H9 (cell line): ENCODE results near the gene MID1. TPM values are rescaled to one million over a fixed set of nuclear protein-coding genes. Genes with fewer than 3 reads are reported as not detected.

Source experiments
- DNase-seq: peaks from one replicate; pipeline ENCODE4 v3.0.0-alpha.2; 2017
- H2AFZ ChIP-seq: one replicate; pipeline ENCODE4 v1.6.1; 2013; ENCODE audit warnings: mild to moderate bottlenecking, low read length, control low read depth, moderate library complexity
- H2AK5ac ChIP-seq: 2 replicates; pipeline ENCODE4 v1.6.1; 2013; ENCODE audit warnings: low read length, control low read depth, mixed read lengths; ENCODE audit not compliant: insufficient read length
- H2BK120ac ChIP-seq: one replicate; pipeline ENCODE4 v1.6.1; 2013; ENCODE audit warnings: low read depth, mild to moderate bottlenecking, low read length, control low read depth, inconsistent platforms; ENCODE audit not compliant: poor library complexity, severe bottlenecking
- H2BK12ac ChIP-seq: 2 replicates; pipeline ENCODE4 v1.6.1; 2013; ENCODE audit warnings: low read length, control low read depth, mixed read lengths, low read depth; ENCODE audit not compliant: insufficient read length
- H2BK15ac ChIP-seq: 2 replicates; pipeline ENCODE4 v1.6.1; 2013; ENCODE audit warnings: low read depth, low read length, control low read depth
- H2BK20ac ChIP-seq: one replicate; pipeline ENCODE4 v1.6.1; 2013; ENCODE audit warnings: low read depth, mild to moderate bottlenecking, low read length, control low read depth, inconsistent platforms; ENCODE audit not compliant: poor library complexity, severe bottlenecking
- H2BK5ac ChIP-seq: 2 replicates; pipeline ENCODE4 v1.6.1; 2013; ENCODE audit warnings: low read length, control low read depth, mixed read lengths; ENCODE audit not compliant: insufficient read length
- H3K14ac ChIP-seq: 2 replicates; pipeline ENCODE4 v1.6.1; 2013; ENCODE audit warnings: low read length, control low read depth; ENCODE audit not compliant: insufficient read depth
- H3K18ac ChIP-seq: 2 replicates; pipeline ENCODE4 v1.6.1; 2013; ENCODE audit warnings: low read depth, mild to moderate bottlenecking, mixed read lengths, low read length, control low read depth; ENCODE audit not compliant: insufficient read length
- H3K23ac ChIP-seq: 2 replicates; pipeline ENCODE4 v1.6.1; 2013; ENCODE audit warnings: low read length, control low read depth, mixed read lengths, low read depth; ENCODE audit not compliant: insufficient read length
- H3K23me2 ChIP-seq: 2 replicates; pipeline ENCODE4 v1.6.1; 2013; ENCODE audit warnings: low read depth, mild to moderate bottlenecking, mixed read lengths, low read length, control low read depth; ENCODE audit not compliant: insufficient read length, poor library complexity, severe bottlenecking
- H3K27ac ChIP-seq: 2 replicates; pipeline ENCODE4 v1.5.1; 2013; ENCODE audit warnings: low read length, control low read depth, mixed read lengths, low read depth; ENCODE audit not compliant: insufficient read length
- H3K27me3 ChIP-seq: 2 replicates; pipeline ENCODE4 v1.6.1; 2013; ENCODE audit warnings: low read length, control low read depth, inconsistent platforms; ENCODE audit not compliant: insufficient read depth
- H3K4ac ChIP-seq: 2 replicates; pipeline ENCODE4 v1.6.1; 2013; ENCODE audit warnings: low read depth, mild to moderate bottlenecking, control low read depth, inconsistent platforms, low read length, moderate library complexity
- H3K4me1 ChIP-seq: 2 replicates; pipeline ENCODE4 v1.6.1; 2013; ENCODE audit warnings: low read length, control low read depth, inconsistent platforms; ENCODE audit not compliant: insufficient read depth
- H3K4me2 ChIP-seq: 2 replicates; pipeline ENCODE4 v1.6.1; 2013; ENCODE audit warnings: low read length, control low read depth, mixed read lengths; ENCODE audit not compliant: insufficient read length, insufficient read depth
- H3K56ac ChIP-seq: 2 replicates; pipeline ENCODE4 v1.6.1; 2013; ENCODE audit warnings: low read depth, mild to moderate bottlenecking, mixed read lengths, low read length, control low read depth; ENCODE audit not compliant: insufficient read length
- H3K79me1 ChIP-seq: 2 replicates; pipeline ENCODE4 v1.6.1; 2013; ENCODE audit warnings: low read depth, mild to moderate bottlenecking, moderate library complexity, low read length, control low read depth, inconsistent platforms; ENCODE audit not compliant: insufficient read depth, poor library complexity, severe bottlenecking
- H3K79me2 ChIP-seq: 2 replicates; pipeline ENCODE4 v1.6.1; 2013; ENCODE audit warnings: low read length, control low read depth, inconsistent platforms; ENCODE audit not compliant: insufficient read depth
- H3K9ac ChIP-seq: 2 replicates; pipeline ENCODE4 v1.6.1; 2013; ENCODE audit warnings: low read length, control low read depth, mixed read lengths; ENCODE audit not compliant: insufficient read length; ENCODE audit errors: extremely low read depth
- H3K9me3 ChIP-seq: one replicate; pipeline ENCODE4 v1.6.1; 2013; ENCODE audit warnings: low read depth, low read length, inconsistent platforms; ENCODE audit not compliant: control insufficient read depth
- H3T11ph ChIP-seq: one replicate; pipeline ENCODE4 v1.6.1; 2013; ENCODE audit warnings: mild to moderate bottlenecking, low read length, control low read depth, inconsistent platforms
- H4K20me1 ChIP-seq: one replicate; pipeline ENCODE4 v1.6.1; 2013; ENCODE audit not compliant: control insufficient read depth, insufficient read length, insufficient read depth
- H4K5ac ChIP-seq: 2 replicates; pipeline ENCODE4 v1.6.1; 2013; ENCODE audit warnings: low read depth, mild to moderate bottlenecking, mixed read lengths, low read length, control low read depth; ENCODE audit not compliant: insufficient read length
- H4K8ac ChIP-seq: replicated peaks from 2 replicates; pipeline ENCODE4 v1.6.1; 2013; ENCODE audit warnings: low read length, control low read depth, mixed read lengths, low read depth; ENCODE audit not compliant: insufficient read length
- H4K91ac ChIP-seq: 2 replicates; pipeline ENCODE4 v1.6.1; 2013; ENCODE audit warnings: low read depth, mild to moderate bottlenecking, moderate library complexity, mixed read lengths, low read length, control low read depth; ENCODE audit not compliant: insufficient read length
- H3K27ac Mint-ChIP-seq, 3 experiments: 2 replicates in 2 of 3; 3 replicates in 1 of 3; pipeline ENCODE4 v1.8.0; 2020 to 2021; ENCODE audit warnings: mixed read lengths in 3 of 3, mild to moderate bottlenecking in 1 of 3, moderate library complexity in 1 of 3
- H3K27me3 Mint-ChIP-seq: 2 replicates; pipeline ENCODE4 v1.8.0; 2021; ENCODE audit warnings: low read depth, mild to moderate bottlenecking, moderate library complexity, mixed read lengths
- H3K36me3 Mint-ChIP-seq, 3 experiments: 2 replicates in 2 of 3; 3 replicates in 1 of 3; pipeline ENCODE4 v1.8.0; 2020 to 2021; ENCODE audit warnings: low read depth in 3 of 3, mixed read lengths in 3 of 3; ENCODE audit not compliant: insufficient read depth in 1 of 3
- H3K4me1 Mint-ChIP-seq, 2 experiments: 2 replicates each; pipeline ENCODE4 v1.8.0; 2020; ENCODE audit warnings: mixed read lengths in 2 of 2
- H3K4me3 Mint-ChIP-seq, 2 experiments: 2 replicates in 1 of 2; 3 replicates in 1 of 2; pipeline ENCODE4 v1.8.0; 2020 to 2021; ENCODE audit warnings: mild to moderate bottlenecking in 2 of 2, mixed read lengths in 2 of 2, moderate library complexity in 1 of 2
- H3K9me3 Mint-ChIP-seq, 2 experiments: 2 replicates in 1 of 2; 3 replicates in 1 of 2; pipeline ENCODE4 v1.8.0; 2020; ENCODE audit warnings: mild to moderate bottlenecking in 2 of 2, mixed read lengths in 2 of 2, moderate library complexity in 1 of 2
- CTCF ChIP-seq: fragments of 200-600 bp; sonication (generic); conservative IDR thresholded peaks from 3 replicates; pipeline ENCODE4 v1.8.0; 2021; ENCODE audit warnings: antibody characterized with exemption, mild to moderate bottlenecking
- WGBS: extraction: QIAGEN DNeasy Blood & Tissue Kit; methylation state at CpG from one replicate; pipeline ENCODE4 v1.1.7; 2013; ENCODE audit warnings: missing lambda C conversion rate, low lambda C conversion rate, mixed read lengths; ENCODE audit not compliant: insufficient read length; ENCODE audit errors: extremely low coverage; 5-methylcytosine and 5-hydroxymethylcytosine counted together
- total RNA-seq: library from RNA; stranded (reverse); gene quantifications from 2 replicates; pipeline ENCODE4 v1.2.1, GENCODE V29; 2021

Gene MID1
- total RNA-seq, 1 experiment from 2014 or later: 32.9 TPM

- no peak overlapping the region for H3K56ac ChIP-seq
Observed at GRCh38 chrX:10525381-10526120, 94.8 kb downstream of the MID1 start.

More at GRCh38 chrX:10525381-10526120, 94.8 kb downstream of the MID1 start:
- no peak overlapping the region for H3K27ac ChIP-seq
- H3K27me3 Mint-ChIP-seq: no peaks in the 10 kb centered on the region
- no peak overlapping the region for H4K91ac ChIP-seq
- H3K79me1 ChIP-seq: no peaks in the 10 kb centered on the region
- no peak overlapping the region for H3K9ac ChIP-seq
- no peak overlapping the region for H2BK15ac ChIP-seq
- no peak overlapping the region for H2AK5ac ChIP-seq
- no peak overlapping the region for H3K27ac Mint-ChIP-seq
- peaks cover 18 to 34% of the 10 kb centered on the region in 2 experiments for H3K9me3 Mint-ChIP-seq
- no peak overlapping the region for H3K14ac ChIP-seq
- 100% methylated on average over 1 of the region's 6 CpGs for WGBS
- H2BK12ac ChIP-seq: no peak overlapping the region
- no peak overlapping the region for H3K18ac ChIP-seq
- H2AFZ ChIP-seq: no peak overlapping the region
- H3K23ac ChIP-seq: no peak overlapping the region
- no peaks in the 10 kb centered on the region for H3K23me2 ChIP-seq
- H3K27me3 ChIP-seq: no peaks in the 10 kb centered on the region
- no peak overlapping the region for H2BK120ac ChIP-seq
- H2BK5ac ChIP-seq: no peak overlapping the region
- no peak overlapping the region for H3T11ph ChIP-seq
- H4K8ac ChIP-seq: no peak overlapping the region
- no peaks in the 10 kb centered on the region for H3K9me3 ChIP-seq
- H4K20me1 ChIP-seq: no peaks in the 10 kb centered on the region
- no peak for TF ChIP-seq CTCF
- peaks cover 5 to 23% (median 19%) of the 10 kb centered on the region in 3 experiments for H3K36me3 Mint-ChIP-seq
- H3K4me1 Mint-ChIP-seq: peaks cover 9 to 14% of the 10 kb centered on the region in 2 experiments
- H3K79me2 ChIP-seq: no peaks in the 10 kb centered on the region
- H3K4ac ChIP-seq: no peak overlapping the region
- DNase-seq: no peak
- H3K4me1 ChIP-seq: peaks cover 6% of the 10 kb centered on the region; the same call in 1 of the 2 replicates
- H2BK20ac ChIP-seq: no peak overlapping the region
- H3K4me3 Mint-ChIP-seq: no peak overlapping the region
- H4K5ac ChIP-seq: no peak overlapping the region
- no peak overlapping the region for H3K4me2 ChIP-seq
